ENCODE data around the gene ZC3H12A.
A peak's percentile ranks its signal among the peaks of the same experiment; 100 is the strongest.

ZC3H12A gene

DNA sequence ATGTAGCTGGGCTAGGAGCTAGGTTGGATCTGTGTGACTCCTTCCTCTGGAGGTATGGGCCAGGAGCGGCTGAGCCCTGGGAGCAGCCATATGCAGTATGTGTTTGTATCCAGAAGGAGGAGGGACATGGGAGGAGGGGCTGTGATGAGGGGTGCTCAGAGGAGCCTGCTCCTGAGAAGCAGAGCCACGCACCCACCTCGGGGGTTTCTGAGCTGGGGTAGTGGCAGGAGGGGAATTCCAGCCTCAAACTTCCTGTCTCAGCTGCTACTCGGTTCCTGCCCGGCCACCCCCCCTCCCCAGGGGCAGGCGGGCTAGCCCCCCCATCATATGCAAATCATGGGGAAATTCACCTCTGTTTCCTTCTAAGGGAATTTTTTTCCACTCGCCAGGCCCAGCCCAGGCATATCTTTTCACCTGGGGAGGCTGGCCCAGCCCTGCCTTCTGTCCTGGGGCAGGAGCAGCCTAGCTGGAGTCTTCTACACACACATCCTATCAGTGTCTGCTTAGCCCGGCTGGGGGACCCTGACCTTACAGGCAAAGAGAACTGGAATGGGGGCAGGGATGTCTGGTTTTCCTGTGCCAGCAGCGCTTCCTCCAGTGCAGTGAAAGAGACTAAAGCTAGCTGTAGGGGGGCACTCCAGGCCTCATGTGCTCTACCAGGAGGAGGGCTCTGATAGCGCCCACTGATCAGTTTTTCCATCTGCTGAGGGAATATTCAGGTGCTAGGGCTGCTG is 3.0 kb downstream of the ZC3H12A start:
- Histone ChIP-seq H4K20me1 (ENCODE audit: insufficient read depth, low read length) (peaks cover 45% of the 10 kb centered on the region), H3K36me3 (replicated peaks; ENCODE audit: low read depth, low read length) (peaks cover 68% of the 10 kb centered on the region), H2AFZ (ENCODE audit: low read depth, low read length) (no peak overlapping the region), H3K4me1 (ENCODE audit: low read length) (peaks cover 34% of the 10 kb centered on the region), H3K4me3 (ENCODE audit: low read length) (peak overlapping the region; percentile 94), H3K79me2 (ENCODE audit: low read length) (peaks cover 77% of the 10 kb centered on the region), H3K9ac (ENCODE audit: low read length) (peak overlapping the region; percentile 97), H3K9me3 (ENCODE audit: insufficient read depth, low read length) (no peaks in the 10 kb centered on the region), H3K4me2 (ENCODE audit: low read length) (peak overlapping the region; percentile 99), H3K27ac (ENCODE audit: low read length) (peak overlapping the region; percentile 98), H3K27me3 (ENCODE audit: low read depth, low read length) (peaks cover 5% of the 10 kb centered on the region)
- TF ChIP-seq CTCF (IDR thresholded peaks at IDR 0.05; ENCODE audit: low read depth, low read length) (no peak), EZH2phosphoT487 (IDR thresholded peaks at IDR 0.05; ENCODE audit: low read depth) (no peak)

DNA sequence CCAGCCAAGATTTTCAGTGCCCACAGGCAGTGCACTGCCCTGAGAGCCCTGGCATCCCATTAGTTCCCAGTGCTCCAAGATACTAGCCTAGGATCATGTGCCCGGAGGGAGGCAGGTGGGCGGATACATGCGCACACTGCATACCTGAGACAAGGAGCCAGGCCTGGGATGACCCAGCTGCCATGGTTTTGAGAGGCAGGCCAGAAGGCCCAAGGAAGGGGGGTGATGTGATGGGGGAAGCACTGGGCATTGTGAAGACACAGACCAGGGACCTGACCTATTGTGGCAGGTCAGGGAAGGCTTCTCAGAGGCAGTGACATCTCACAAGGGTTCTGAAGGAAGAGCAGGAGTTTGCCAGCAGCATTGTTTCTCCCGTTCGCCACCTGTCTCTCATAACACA is 3.6 kb downstream of the ZC3H12A start:
- H4K20me1 ChIP-seq (ENCODE audit: insufficient read depth, low read length), result peaks cover 49% of the 10 kb centered on the region
- H3K79me2 ChIP-seq (ENCODE audit: low read length), result peaks cover 77% of the 10 kb centered on the region
- peaks cover 73% of the 10 kb centered on the region for H3K36me3 ChIP-seq (replicated peaks; ENCODE audit: low read depth, low read length)
- H3K4me3 ChIP-seq (ENCODE audit: low read length), result peak overlapping the region; percentile 94
- H3K9me3 ChIP-seq (ENCODE audit: insufficient read depth, low read length), result no peaks in the 10 kb centered on the region
- peaks cover 33% of the 10 kb centered on the region for H3K4me1 ChIP-seq (ENCODE audit: low read length)
- TF ChIP-seq CTCF (IDR thresholded peaks at IDR 0.05; ENCODE audit: low read depth, low read length) (no peak), EZH2phosphoT487 (IDR thresholded peaks at IDR 0.05; ENCODE audit: low read depth) (no peak)
- no peak overlapping the region for H2AFZ ChIP-seq (ENCODE audit: low read depth, low read length)
- H3K4me2 ChIP-seq (ENCODE audit: low read length), result peak overlapping the region; percentile 99
- peak overlapping the region; percentile 87 for H3K9ac ChIP-seq (ENCODE audit: low read length)
- peaks cover 5% of the 10 kb centered on the region for H3K27me3 ChIP-seq (ENCODE audit: low read depth, low read length)
- peak overlapping the region; percentile 98 for H3K27ac ChIP-seq (ENCODE audit: low read length)

DNA sequence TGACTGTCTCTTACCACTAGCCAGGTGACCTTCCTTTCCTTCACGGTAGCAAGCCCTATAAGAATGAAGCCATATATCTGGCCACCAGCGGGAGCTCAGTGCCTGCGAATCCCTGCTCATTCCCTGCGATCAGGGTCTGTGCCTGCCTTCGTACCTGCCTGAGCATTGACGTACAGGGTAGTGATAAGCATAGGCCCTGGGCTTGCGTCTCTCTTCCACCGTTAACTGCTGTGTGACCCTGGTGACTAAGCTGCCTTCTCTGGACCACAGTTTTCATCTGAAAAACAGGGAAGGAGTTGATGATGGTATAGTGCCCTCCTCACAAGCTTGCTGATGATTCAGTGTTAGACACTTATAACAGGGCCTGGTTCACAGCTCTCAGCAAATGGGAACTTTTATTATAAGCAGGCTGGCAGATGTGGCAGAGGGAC is 4.1 kb downstream of the ZC3H12A start:
- Histone ChIP-seq H4K20me1 (ENCODE audit: insufficient read depth, low read length) (peaks cover 54% of the 10 kb centered on the region), H3K27me3 (ENCODE audit: low read depth, low read length) (peaks cover 4% of the 10 kb centered on the region; the same call in 1 of the 2 replicates), H2AFZ (ENCODE audit: low read depth, low read length) (no peak overlapping the region), H3K4me1 (ENCODE audit: low read length) (peaks cover 27% of the 10 kb centered on the region), H3K4me3 (ENCODE audit: low read length) (peak overlapping the region; percentile 94), H3K79me2 (ENCODE audit: low read length) (peaks cover 77% of the 10 kb centered on the region), H3K9ac (ENCODE audit: low read length) (peak overlapping the region; percentile 87), H3K4me2 (ENCODE audit: low read length) (peak overlapping the region; percentile 99), H3K9me3 (ENCODE audit: insufficient read depth, low read length) (no peaks in the 10 kb centered on the region), H3K27ac (ENCODE audit: low read length) (peak overlapping the region; percentile 98), H3K36me3 (replicated peaks; ENCODE audit: low read depth, low read length) (peaks cover 76% of the 10 kb centered on the region)
- TF ChIP-seq EZH2phosphoT487 (IDR thresholded peaks at IDR 0.05; ENCODE audit: low read depth), result no peak
- no peak for TF ChIP-seq CTCF (IDR thresholded peaks at IDR 0.05; ENCODE audit: low read depth, low read length)

- Histone ChIP-seq H3K36me3 (replicated peaks; ENCODE audit: low read depth, low read length) (peaks cover 76% of the 10 kb centered on the region), H3K27ac (ENCODE audit: low read length) (peak overlapping the region; percentile 98), H3K79me2 (ENCODE audit: low read length) (peaks cover 77% of the 10 kb centered on the region), H3K9me3 (ENCODE audit: insufficient read depth, low read length) (no peaks in the 10 kb centered on the region), H3K4me2 (ENCODE audit: low read length) (peak overlapping the region; percentile 99), H3K4me1 (ENCODE audit: low read length) (peaks cover 23% of the 10 kb centered on the region), H3K27me3 (ENCODE audit: low read depth, low read length) (no peaks in the 10 kb centered on the region), H4K20me1 (ENCODE audit: insufficient read depth, low read length) (peaks cover 58% of the 10 kb centered on the region), H3K9ac (ENCODE audit: low read length) (peak overlapping the region; percentile 87), H2AFZ (ENCODE audit: low read depth, low read length) (no peak overlapping the region), H3K4me3 (ENCODE audit: low read length) (peak overlapping the region; percentile 94)
- TF ChIP-seq CTCF (IDR thresholded peaks at IDR 0.05; ENCODE audit: low read depth, low read length), result no peak
- TF ChIP-seq EZH2phosphoT487 (IDR thresholded peaks at IDR 0.05; ENCODE audit: low read depth), result no peak
Observed at GRCh38 chr1:37478890-37479254, 4.5 kb downstream of the ZC3H12A start.
